ENCODE results near the gene WNT9A. TPM values are rescaled to one million over a fixed set of nuclear protein-coding genes. Genes with fewer than 3 reads are reported as not detected.

Gene WNT9A
- total and polyA plus RNA-seq, 9 of the 15 experiments (the other 6 are each of a cell fraction or from before 2014, with no cell fraction given) = 0.04 to 0.17 (median 0.10) TPM; not detected in 4

- TF ChIP-seq ZNF75A (CRISPR knock-in tag; IDR thresholded peaks at IDR 0.05) = no peak
- TF ChIP-seq NFRKB (IDR thresholded peaks at IDR 0.05; ENCODE audit: low read depth) = no peak
- no peak for TF ChIP-seq ID3 (CRISPR knock-in tag; IDR thresholded peaks at IDR 0.05)
- TF ChIP-seq ID3 (tag; IDR thresholded peaks at IDR 0.05) = no peak
- TF ChIP-seq, protein P1, sequence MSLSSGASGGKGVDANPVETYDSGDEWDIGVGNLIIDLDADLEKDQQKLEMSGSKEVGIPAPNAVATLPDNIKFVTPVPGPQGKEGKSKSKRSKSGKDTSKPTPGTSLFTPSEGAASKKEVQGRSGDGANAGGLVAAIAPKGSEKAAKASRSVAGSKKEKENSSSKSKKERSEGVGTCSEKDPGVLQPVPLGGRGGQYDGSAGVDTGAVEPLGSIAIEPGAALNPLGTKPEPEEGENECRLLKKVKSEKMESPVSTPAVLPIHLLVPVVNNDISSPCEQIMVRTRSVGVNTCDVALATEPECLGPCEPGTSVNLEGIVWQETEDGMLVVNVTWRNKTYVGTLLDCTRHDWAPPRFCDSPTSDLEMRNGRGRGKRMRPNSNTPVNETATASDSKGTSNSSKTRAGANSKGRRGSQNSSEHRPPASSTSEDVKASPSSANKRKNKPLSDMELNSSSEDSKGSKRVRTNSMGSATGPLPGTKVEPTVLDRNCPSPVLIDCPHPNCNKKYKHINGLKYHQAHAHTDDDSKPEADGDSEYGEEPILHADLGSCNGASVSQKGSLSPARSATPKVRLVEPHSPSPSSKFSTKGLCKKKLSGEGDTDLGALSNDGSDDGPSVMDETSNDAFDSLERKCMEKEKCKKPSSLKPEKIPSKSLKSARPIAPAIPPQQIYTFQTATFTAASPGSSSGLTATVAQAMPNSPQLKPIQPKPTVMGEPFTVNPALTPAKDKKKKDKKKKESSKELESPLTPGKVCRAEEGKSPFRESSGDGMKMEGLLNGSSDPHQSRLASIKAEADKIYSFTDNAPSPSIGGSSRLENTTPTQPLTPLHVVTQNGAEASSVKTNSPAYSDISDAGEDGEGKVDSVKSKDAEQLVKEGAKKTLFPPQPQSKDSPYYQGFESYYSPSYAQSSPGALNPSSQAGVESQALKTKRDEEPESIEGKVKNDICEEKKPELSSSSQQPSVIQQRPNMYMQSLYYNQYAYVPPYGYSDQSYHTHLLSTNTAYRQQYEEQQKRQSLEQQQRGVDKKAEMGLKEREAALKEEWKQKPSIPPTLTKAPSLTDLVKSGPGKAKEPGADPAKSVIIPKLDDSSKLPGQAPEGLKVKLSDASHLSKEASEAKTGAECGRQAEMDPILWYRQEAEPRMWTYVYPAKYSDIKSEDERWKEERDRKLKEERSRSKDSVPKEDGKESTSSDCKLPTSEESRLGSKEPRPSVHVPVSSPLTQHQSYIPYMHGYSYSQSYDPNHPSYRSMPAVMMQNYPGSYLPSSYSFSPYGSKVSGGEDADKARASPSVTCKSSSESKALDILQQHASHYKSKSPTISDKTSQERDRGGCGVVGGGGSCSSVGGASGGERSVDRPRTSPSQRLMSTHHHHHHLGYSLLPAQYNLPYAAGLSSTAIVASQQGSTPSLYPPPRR (CRISPR knock-in tag; IDR thresholded peaks at IDR 0.05; ENCODE audit: borderline replicate concordance) = no peak
- no peak for TF ChIP-seq POLR3A (IDR thresholded peaks at IDR 0.05; ENCODE audit: borderline replicate concordance, extremely low read depth, insufficient read depth, insufficient read length)
- no peak for TF ChIP-seq EZH2 (IDR thresholded peaks at IDR 0.05; ENCODE audit: borderline replicate concordance, low read depth, low read length)
- TF ChIP-seq THRAP3 (IDR thresholded peaks at IDR 0.05; ENCODE audit: borderline replicate concordance) = no peak
- TF ChIP-seq PHB2 (IDR thresholded peaks at IDR 0.05; ENCODE audit: low read depth) = no peak
- no peak for TF ChIP-seq MXD1 (CRISPR knock-in tag; IDR thresholded peaks at IDR 0.05; ENCODE audit: borderline replicate concordance, poor library complexity, severe bottlenecking)
- no peak for TF ChIP-seq GATAD2B (IDR thresholded peaks at IDR 0.05; ENCODE audit: borderline replicate concordance)
- no peak for TF ChIP-seq ZNF41 (CRISPR knock-in tag; conservative IDR thresholded peaks at IDR 0.05)
- TF ChIP-seq NRF1 (conservative IDR thresholded peaks at IDR 0.05 in 1 of 2, IDR thresholded peaks at IDR 0.05 in 1 of 2) = no peak
- no peak for TF ChIP-seq MIER1 (IDR thresholded peaks at IDR 0.05; ENCODE audit: low read depth)
- TF ChIP-seq HMBOX1 (IDR thresholded peaks at IDR 0.05) = no peak
- TF ChIP-seq ZNF507 (tag; conservative IDR thresholded peaks at IDR 0.05) = no peak
- TF ChIP-seq, protein P2, sequence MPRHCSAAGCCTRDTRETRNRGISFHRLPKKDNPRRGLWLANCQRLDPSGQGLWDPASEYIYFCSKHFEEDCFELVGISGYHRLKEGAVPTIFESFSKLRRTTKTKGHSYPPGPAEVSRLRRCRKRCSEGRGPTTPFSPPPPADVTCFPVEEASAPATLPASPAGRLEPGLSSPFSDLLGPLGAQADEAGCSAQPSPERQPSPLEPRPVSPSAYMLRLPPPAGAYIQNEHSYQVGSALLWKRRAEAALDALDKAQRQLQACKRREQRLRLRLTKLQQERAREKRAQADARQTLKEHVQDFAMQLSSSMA (CRISPR knock-in tag; IDR thresholded peaks at IDR 0.05) = no peak
- no peak for TF ChIP-seq RBBP5 (IDR thresholded peaks at IDR 0.05; ENCODE audit: borderline replicate concordance, insufficient read depth, low read length, poor library complexity, severe bottlenecking)
Measured at GRCh38 chr1:227889047-227889862, 58.5 kb downstream of the WNT9A start (continued).
